ENCODE data around the gene GNG7.

DNA sequence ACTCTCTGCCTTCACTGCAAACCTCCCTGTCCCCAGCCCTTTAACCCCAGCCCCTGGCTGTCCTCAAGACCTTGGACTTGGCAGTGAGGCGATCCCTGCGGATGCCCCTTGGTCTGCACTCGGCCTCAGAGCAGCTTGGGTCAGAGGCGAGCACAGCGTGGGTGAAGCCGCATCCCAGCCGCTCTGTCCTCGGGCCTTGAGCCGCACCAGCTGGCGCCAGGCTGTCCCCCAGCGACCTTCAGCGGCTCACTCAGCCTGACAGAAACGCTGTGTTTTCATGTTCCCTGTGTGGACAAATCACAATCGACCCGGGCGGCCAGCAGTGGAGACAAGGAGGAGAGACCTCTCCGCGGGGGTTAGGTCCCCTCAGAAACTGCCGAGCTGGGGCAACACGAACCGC, 52.0 kb downstream of the GNG7 start:
- TF ChIP-seq, protein P1, sequence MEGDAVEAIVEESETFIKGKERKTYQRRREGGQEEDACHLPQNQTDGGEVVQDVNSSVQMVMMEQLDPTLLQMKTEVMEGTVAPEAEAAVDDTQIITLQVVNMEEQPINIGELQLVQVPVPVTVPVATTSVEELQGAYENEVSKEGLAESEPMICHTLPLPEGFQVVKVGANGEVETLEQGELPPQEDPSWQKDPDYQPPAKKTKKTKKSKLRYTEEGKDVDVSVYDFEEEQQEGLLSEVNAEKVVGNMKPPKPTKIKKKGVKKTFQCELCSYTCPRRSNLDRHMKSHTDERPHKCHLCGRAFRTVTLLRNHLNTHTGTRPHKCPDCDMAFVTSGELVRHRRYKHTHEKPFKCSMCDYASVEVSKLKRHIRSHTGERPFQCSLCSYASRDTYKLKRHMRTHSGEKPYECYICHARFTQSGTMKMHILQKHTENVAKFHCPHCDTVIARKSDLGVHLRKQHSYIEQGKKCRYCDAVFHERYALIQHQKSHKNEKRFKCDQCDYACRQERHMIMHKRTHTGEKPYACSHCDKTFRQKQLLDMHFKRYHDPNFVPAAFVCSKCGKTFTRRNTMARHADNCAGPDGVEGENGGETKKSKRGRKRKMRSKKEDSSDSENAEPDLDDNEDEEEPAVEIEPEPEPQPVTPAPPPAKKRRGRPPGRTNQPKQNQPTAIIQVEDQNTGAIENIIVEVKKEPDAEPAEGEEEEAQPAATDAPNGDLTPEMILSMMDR (IDR thresholded peaks at IDR 0.05; ENCODE audit: low read depth, low read length), result no peak
- TF ChIP-seq EZH2phosphoT487 (IDR thresholded peaks at IDR 0.05; ENCODE audit: low read depth), result no peak
